ENCODE measurements around the gene PARM1. TPM values are rescaled to one million over a fixed set of nuclear protein-coding genes. Genes with fewer than 3 reads are reported as not detected.

The PARM1 gene
- total RNA-seq, 3 donors from 2014 or later (not counting 1 experiment from before 2014, with no cell fraction given): 0.14 to 1.4 (median 0.24) TPM

- no peak overlapping the region for H3K27ac ChIP-seq (ENCODE audit: low read length)
- no peak for DNase-seq
- Mint-ChIP-seq H3K4me1 (no peaks in the 10 kb centered on the region), H3K36me3 (no peaks in the 10 kb centered on the region), H3K9me3 (peaks cover 0 to 4% of the 10 kb centered on the region in 2 donors), H3K4me3 (no peak overlapping the region), H3K27ac (no peak overlapping the region), H3K27me3 (ENCODE audit: low read depth in 2 of 2) (no peaks in the 10 kb centered on the region)
- 90% methylated on average over 1 of the region's 2 CpGs for WGBS (ENCODE audit: insufficient coverage)
- H3K9me3 ChIP-seq (ENCODE audit: control insufficient read depth, insufficient read depth, low read length): no peaks in the 10 kb centered on the region
- no peaks in the 10 kb centered on the region for H3K4me1 ChIP-seq (ENCODE audit: control insufficient read depth, insufficient read depth, low read length)
- ATAC-seq: no peak
- H3K27me3 ChIP-seq (ENCODE audit: control insufficient read depth, insufficient read depth, low read length): no peaks in the 10 kb centered on the region
- no peak overlapping the region for H3K4me3 ChIP-seq (ENCODE audit: low read length)
- no peak for TF ChIP-seq CTCF (IDR thresholded peaks at IDR 0.05)
- intact Hi-C loops (cut with micrococcal nuclease): no loop called here
- no peaks in the 10 kb centered on the region for H3K36me3 ChIP-seq (ENCODE audit: control insufficient read depth, insufficient read depth, low read length)
Measured at GRCh38 chr4:74897386-74897785, 35.5 kb upstream of the PARM1 start.

GRCh38 chr4:74900862-74901261, 32.1 kb upstream of the PARM1 start:
- ATAC-seq (no peak), DNase-seq (no peak)
- H3K4me1 Mint-ChIP-seq: no peaks in the 10 kb centered on the region
- no peaks in the 10 kb centered on the region for H3K4me1 ChIP-seq (ENCODE audit: control insufficient read depth, insufficient read depth, low read length)
- no peak overlapping the region for H3K27ac ChIP-seq (ENCODE audit: low read length)
- no peaks in the 10 kb centered on the region for H3K9me3 ChIP-seq (ENCODE audit: control insufficient read depth, insufficient read depth, low read length)
- 75% methylated on average over 2 of the region's 2 CpGs for WGBS (ENCODE audit: insufficient coverage)
- no peaks in the 10 kb centered on the region for H3K27me3 ChIP-seq (ENCODE audit: control insufficient read depth, insufficient read depth, low read length)
- no peaks in the 10 kb centered on the region for H3K27me3 Mint-ChIP-seq (ENCODE audit: low read depth in 2 of 2)
- H3K36me3 Mint-ChIP-seq: no peaks in the 10 kb centered on the region
- intact Hi-C loops (cut with micrococcal nuclease): no loop called here
- TF ChIP-seq CTCF (IDR thresholded peaks at IDR 0.05): no peak
- H3K27ac Mint-ChIP-seq: no peak overlapping the region
- peaks cover 2 to 6% of the 10 kb centered on the region in 2 donors for H3K9me3 Mint-ChIP-seq
- H3K4me3 Mint-ChIP-seq: no peak overlapping the region
- no peak overlapping the region for H3K4me3 ChIP-seq (ENCODE audit: low read length)
- no peaks in the 10 kb centered on the region for H3K36me3 ChIP-seq (ENCODE audit: control insufficient read depth, insufficient read depth, low read length)

GRCh38 chr4:74904509-74905065, 28.3 kb upstream of the PARM1 start:
- intact Hi-C loops (cut with micrococcal nuclease): no loop called here
- DNase-seq (no peak), ATAC-seq (no peak)
- H3K9me3 ChIP-seq (ENCODE audit: control insufficient read depth, insufficient read depth, low read length): no peaks in the 10 kb centered on the region
- no peak overlapping the region for H3K4me3 Mint-ChIP-seq
- WGBS (ENCODE audit: insufficient coverage): 73% methylated on average over 3 of the region's 3 CpGs
- H3K4me3 ChIP-seq (ENCODE audit: low read length): no peak overlapping the region
- H3K36me3 Mint-ChIP-seq: no peaks in the 10 kb centered on the region
- no peak for TF ChIP-seq CTCF (IDR thresholded peaks at IDR 0.05)
- no peaks in the 10 kb centered on the region for H3K4me1 ChIP-seq (ENCODE audit: control insufficient read depth, insufficient read depth, low read length)
- H3K27me3 Mint-ChIP-seq (ENCODE audit: low read depth in 2 of 2): no peaks in the 10 kb centered on the region
- H3K27me3 ChIP-seq (ENCODE audit: control insufficient read depth, insufficient read depth, low read length): no peaks in the 10 kb centered on the region
- H3K36me3 ChIP-seq (ENCODE audit: control insufficient read depth, insufficient read depth, low read length): no peaks in the 10 kb centered on the region
- H3K9me3 Mint-ChIP-seq: peaks cover 2 to 3% of the 10 kb centered on the region in 2 donors
- no peak overlapping the region for H3K27ac Mint-ChIP-seq
- no peak overlapping the region for H3K27ac ChIP-seq (ENCODE audit: low read length)
- no peaks in the 10 kb centered on the region for H3K4me1 Mint-ChIP-seq

GRCh38 chr4:74906771-74907170, 26.1 kb upstream of the PARM1 start:
- Mint-ChIP-seq H3K4me1 (no peaks in the 10 kb centered on the region), H3K27me3 (ENCODE audit: low read depth in 2 of 2) (no peaks in the 10 kb centered on the region), H3K36me3 (no peaks in the 10 kb centered on the region), H3K9me3 (peaks cover 4% of the 10 kb centered on the region in 2 donors), H3K4me3 (no peak overlapping the region), H3K27ac (no peak overlapping the region)
- 100% methylated on average over 2 of the region's 2 CpGs for WGBS (ENCODE audit: insufficient coverage)
- intact Hi-C loops (cut with micrococcal nuclease): no loop called here
- no peak for ATAC-seq
- Histone ChIP-seq H3K9me3 (ENCODE audit: control insufficient read depth, insufficient read depth, low read length) (no peaks in the 10 kb centered on the region), H3K27me3 (ENCODE audit: control insufficient read depth, insufficient read depth, low read length) (no peaks in the 10 kb centered on the region), H3K4me3 (ENCODE audit: low read length) (no peak overlapping the region), H3K36me3 (ENCODE audit: control insufficient read depth, insufficient read depth, low read length) (no peaks in the 10 kb centered on the region), H3K27ac (ENCODE audit: low read length) (no peak overlapping the region), H3K4me1 (ENCODE audit: control insufficient read depth, insufficient read depth, low read length) (no peaks in the 10 kb centered on the region)
- no peak for TF ChIP-seq CTCF (IDR thresholded peaks at IDR 0.05)
- DNase-seq: no peak

Data from natural killer cell (primary cell).